ENCODE measurements around the gene PRRX2.
"Not testable (repeated sequence)": the region's sequence is repeated elsewhere in the genome, so short reads cannot be mapped to it uniquely, and the experiment has no call there.

The PRRX2 gene

DNA sequence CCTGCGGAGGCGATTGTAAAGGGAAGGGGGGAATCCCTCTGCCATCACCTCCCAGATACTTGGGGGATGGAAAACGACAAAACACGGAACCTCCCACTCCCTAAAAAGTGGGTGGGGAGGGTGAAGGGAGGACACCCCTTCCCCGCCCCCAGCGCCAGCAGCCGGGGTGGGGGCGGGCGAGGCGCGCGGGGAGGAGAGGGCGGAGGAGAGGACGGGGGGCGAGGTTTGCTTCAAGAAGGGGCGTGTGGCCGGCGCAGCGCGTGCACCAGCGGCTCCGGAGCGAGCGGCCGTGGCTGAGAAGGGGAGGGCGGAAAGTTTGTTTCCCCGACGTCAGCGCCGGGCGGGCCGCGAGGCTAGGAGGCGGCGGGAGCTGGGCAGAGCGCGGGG is at the start of gene PRRX2:
Gene PRRX2 (plus strand): TSS at position 259 of the 387 bp plus-strand sequence. CDS start 221 bp downstream, outside the sequence.
- peak; percentile 88 for DNase-seq

DNA sequence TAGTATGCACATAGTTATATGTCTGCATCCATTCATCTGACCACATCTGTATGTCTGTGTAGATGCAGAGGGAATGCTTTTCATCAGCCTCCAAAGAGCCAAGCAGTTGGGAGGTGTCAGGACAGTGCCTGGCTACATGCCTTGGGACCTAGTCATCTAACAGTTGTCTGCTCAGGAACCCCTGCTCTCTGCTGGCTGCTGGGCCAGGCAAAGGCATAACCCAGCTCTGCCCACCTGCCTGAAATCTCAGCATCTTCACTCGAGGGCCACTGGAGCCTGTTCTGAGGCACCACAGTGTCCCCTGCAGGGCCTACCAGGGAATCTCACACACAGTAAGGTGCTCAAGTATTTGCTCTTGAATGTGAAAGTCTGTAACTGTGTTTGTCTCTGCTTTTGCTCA is 48.3 kb upstream of the PRRX2 start:
- DNase-seq: peak; percentile 80

DNA sequence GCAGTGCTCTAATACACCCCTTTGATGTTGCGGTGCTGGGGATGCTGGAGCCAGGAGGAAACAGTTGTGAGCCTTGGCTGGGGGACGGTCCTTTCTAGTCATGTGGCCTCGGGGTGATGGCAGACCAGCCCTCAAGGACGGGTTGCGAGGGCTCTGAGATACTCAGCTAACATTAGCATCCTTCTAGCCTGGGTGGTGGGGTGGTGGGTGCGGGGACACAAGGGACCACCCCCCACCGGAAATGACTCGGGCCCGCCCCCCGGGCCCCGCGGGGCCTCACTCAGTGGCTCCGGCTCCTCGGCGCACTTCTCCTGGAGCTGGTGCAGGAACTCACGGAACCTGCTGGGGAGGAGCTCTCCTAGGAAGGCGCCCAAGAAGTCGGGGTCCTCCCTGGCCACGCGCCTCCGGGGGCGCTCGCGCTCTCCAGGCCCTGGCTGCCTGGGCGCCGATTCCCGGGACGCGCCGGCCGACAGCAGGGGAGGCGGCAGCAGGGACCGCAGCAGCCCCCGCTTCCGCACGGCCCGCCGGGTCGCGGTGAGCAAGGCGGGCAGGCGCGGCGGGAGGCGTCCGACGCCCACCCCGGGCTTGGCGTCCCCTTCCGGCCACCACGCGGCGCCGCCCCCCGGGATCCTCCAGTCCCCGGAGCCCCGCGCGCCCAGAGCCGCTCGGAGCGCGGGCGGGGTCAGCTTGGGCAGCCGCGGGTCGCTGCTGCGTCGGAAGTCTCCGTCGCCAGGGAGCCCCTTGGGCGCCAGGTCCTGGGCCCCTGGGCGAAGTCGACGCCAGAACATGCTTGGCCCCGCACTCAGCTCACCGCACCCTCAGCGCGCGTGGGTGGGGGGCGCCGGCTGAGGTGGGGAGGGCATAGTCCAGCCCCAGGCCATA is 45.4 kb upstream of the PRRX2 start:
- DNase-seq: peak; percentile 56

DNA sequence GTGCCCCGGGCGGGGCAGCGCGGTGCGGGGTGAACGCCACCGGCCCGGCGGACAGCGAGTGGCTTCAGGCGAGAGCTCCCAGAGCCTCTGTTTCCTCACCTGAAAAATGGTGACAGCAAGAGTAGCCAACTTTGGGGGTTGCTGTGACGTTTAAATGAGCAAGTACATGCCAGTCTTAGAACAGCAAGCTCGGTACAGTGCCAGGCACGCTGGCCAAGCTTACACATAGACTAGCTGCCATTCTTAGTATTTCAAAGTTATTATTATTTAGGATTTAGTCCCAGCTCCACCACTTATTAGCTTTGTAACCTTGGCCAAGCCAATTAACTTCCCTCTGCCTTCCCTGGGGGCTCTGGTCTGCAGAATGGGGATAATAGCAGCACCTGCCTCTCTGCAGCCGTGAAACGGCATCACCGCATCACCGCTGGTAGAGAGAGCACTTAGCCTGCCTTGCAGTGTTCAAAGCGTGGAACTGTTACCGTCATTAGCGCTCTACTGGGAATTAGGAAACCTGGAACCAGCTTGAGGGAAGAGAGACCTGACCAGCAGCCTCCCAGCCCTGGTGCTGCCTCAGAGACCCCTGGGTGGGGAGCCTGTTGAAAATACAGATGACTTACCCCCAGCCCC is 44.7 kb upstream of the PRRX2 start, which contains the start of gene C9orf50:
Gene C9orf50 (minus strand): TSS at position 433 of the 627 bp plus-strand sequence. CDS start 527 bp downstream, outside the sequence.
- no peak for DNase-seq

DNA sequence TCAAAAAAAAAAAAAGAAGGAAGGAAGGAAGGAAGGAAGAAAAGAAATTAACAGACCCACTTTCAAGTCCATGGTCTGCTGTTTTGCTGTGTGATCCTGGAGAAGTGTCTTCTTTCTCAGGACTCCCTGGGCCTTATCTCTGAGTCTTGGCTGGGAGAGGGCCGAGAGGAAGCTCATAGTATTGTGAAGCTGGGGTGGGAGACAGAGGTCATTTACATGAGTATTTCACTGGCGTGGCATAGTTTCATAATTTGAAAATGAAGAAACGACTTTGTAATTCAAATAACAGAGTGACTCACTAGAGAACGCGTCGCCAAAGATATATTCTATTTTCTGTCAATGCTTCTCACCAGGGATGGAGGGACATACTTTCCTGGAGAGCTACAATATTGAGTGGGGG is 42.1 kb upstream of the PRRX2 start:
- peak; percentile 73 for DNase-seq

DNA sequence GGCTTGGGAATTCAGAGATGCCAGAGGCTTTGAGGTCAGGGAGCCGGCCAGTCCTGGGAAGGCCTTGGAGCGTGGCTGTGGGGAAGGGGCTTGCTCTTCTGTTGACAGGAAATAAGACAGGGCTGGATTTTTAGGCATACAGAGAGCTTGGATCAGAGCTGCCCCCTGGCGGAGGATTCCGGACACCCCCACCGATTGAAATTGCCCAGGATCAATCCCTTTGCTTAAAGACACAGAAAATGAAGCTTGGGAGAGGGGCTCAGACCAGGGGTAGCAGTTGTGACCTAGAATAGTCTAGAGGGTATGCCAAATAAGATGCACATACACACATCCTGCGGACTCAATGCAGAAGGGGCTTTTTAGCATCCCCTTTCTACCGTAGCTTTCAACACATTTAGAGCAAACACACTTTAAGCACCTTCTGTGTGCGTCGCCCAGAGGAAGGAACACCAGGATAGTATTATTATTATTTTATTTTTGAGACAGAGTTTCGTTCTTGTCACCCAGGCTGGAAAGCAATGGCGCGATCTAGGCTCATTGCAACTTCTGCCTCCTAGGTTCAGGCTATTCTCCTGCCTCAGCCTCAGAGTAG is 41.2 kb upstream of the PRRX2 start:
- peak; percentile 56 for DNase-seq

DNA sequence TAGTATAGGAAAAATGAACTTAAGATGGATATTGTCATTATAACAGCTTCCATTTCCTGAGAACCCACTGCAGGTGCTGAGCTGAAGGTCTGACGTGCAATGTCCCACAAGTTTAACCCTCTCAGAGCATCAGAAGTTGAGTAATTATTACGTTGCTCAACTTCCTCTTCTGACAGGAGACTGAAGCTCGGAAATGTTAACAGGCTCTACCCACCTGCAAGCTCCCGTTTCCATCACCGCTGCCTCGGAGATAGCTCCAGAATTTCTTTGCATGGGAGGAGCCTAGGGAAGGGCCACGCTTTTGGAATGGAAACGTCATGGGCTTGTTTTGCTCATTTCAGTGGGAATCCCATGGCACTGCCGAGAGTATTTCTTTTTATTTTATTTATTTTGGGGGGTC is 40.5 kb upstream of the PRRX2 start:
- peak; percentile 18 for DNase-seq

DNA sequence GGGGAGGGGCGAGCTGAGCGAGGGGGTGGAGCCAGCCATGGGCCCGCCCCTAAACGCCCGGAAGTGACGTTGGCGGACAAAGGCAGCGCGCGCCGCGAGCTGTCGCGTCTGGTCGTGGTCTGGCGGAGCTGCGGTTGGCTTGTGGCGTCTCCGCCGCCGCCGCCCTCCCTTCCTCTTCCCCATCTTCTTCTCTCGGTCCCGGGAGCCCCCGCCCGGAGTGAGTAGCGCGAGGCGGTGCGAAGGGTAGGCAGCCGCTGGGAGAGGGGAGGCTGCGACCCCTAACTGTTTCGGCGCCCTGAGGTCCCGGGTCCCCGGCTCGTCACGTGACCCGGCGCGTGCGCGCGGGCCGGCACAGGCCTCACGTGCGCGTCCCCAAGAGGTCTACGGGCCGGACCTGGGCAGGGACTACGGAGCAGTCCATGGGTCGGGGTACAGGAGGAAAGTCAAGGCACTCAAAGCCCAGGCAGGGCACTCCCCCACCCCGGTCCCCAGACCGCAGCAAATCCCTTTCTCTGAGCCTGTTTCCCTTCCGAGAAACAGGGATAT is 39.3 kb upstream of the PRRX2 start, which contains the start of gene NTMT1:
Gene NTMT1 (plus strand): TSS at position 85 of the 546 bp plus-strand sequence. CDS start 6,541 bp downstream, outside the sequence.
- DNase-seq: peak; percentile 85

DNA sequence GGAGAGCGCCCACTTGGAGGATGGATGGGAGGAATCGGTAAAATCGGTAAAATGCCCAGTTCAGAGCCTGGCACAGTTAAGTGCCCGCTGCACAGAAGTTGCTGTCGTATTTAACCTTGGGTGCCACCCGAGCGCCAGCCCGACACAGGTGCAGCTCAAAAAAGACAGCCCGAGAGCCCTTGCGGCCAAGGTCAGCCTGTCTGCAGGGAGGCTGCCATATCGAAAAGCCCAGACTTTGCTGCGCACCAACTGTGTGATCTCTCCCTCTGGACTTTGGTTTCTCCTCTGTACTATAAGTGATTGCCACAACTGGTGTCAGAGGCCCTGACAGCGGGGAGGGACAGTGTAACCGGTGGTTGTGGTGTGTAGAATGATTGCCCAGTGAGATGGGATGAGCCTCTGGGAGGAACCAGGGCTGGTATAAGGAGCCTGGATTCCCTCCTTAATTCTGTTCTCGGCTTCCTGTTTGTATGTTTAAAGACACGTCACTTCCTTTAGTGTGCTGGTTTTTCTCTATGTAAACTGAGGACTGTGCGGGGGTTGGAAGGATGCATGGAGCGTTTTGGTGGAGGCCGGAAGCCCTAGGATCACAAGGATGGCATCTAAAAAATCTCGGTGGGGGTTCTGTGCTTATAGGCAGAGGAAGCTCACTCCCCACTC is 38.7 kb upstream of the PRRX2 start:
- DNase-seq: peak; percentile 93

DNA sequence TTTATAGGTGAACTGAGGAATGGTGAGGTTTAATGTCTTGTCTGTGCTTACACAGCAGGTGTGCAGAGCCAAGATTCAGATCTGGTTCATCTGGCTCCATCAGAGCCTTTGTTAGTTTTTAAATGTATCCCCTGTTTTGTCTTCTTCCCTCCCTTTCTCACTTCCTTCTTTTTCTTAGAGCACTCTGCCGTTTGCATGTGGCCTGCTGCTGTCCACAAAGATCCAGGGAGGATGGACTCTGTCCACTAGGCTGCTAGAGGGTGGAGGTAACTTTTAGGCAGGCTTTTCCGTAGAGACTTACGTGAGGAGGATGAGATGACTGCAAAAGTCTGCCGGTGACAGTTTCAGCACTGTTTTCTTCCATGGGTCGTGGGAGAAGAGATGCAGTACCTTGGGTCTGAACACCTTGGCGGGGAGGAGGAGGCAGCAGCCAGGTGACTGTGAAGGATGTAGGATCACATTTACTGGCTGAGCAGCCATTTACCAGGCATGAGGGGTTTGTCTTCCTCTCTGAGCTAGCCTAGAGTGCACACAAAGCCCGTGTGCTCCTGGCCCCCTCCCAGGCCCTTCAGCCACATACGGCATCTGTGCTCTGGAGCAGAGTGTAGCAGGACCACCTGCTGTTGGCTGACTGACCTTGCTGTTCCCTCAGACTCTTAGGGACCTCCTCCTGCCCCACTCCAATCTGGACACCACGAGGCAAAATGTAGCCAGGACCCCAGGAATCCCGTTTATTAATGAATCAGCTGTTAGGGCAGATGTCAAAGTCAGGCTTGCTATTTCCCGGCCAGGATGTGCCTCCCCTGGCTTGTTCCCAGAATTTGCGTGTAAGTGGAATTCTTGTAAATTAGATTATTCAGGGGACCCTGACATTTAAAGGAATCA is 37.6 kb upstream of the PRRX2 start:
- peak; percentile 58 for DNase-seq

DNA sequence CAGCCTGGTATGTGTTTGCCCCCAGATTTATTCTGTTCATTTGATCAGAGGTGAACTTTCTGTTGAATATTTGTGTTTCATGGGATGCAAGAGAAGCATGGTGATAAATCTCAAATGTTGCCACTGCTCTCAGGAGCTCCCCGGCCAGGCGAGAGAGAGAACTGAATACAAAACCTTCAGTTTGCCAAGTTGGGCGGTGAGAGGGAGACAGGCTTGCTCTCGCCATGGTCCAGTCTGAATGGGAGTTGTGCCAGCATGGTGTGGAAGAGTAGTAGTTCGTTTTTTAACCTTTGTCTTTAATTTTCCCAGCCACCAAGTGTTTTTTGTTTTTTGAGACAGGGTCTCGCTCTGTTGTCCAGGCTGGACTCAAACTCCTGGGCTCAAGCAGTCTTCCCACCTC is 36.7 kb upstream of the PRRX2 start:
- no peak for DNase-seq

DNA sequence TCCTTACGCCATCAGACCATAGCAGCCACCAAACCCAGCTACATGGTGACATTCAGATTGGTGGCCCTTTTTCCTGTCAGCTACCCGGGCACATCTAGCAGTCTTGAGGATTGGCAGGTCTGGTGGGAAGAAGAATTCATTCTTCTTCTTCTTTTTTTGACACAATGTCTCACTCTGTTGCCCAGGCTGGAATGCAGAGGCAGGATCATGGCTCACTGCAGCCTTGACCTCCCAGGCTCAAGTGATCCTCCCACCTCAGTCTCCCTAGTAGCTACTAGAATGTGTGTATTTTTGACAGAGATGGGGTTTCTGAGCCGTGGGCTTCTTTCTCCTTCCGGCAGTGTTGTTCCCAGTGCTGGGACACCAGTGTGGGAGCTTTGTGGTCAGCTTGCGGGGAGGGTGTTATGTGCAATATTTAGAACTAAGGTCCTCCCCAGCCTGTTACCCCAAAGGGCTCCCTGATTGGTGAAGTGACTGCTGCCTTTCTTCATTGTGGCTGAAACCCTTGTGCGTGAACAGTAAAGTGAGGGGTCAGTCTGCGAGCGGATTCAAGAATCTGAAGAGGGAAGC is 36.1 kb upstream of the PRRX2 start:
- DNase-seq: no peak

DNA sequence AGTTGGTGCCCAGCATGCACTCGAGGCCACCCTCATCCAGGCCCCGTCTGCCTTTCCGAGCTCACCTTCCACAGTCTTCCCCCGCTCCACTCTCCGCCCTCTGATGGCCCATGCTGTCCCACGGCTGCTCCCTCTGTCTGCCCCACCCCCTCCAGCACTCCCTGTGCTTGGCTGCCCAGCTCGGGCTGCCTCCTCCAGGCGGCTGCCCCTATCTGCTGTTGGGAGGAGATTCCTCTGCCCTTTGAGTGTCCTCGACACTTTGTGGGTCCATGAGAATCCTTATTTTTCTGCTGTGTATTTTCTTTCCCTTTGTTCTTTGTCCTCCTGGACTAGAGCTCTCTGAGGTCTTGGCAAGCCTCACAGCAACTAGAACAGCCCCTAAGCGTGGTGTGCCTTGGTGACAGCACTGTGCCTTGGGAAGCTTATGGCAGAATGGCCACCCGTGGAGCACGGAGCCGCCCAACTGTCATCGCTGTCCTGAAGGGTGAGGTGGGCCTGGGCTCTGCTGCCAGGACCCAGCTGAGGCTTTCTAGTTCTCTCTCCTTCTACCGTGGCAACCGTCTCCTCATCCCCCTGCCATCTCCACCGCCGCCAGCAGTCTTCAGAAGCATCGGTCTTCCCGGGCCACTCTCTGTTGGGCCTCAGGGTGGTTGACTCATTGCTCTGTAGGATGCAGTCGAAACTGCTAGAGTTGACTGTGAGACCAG is 34.3 kb upstream of the PRRX2 start:
- DNase-seq: peak; percentile 32

DNA sequence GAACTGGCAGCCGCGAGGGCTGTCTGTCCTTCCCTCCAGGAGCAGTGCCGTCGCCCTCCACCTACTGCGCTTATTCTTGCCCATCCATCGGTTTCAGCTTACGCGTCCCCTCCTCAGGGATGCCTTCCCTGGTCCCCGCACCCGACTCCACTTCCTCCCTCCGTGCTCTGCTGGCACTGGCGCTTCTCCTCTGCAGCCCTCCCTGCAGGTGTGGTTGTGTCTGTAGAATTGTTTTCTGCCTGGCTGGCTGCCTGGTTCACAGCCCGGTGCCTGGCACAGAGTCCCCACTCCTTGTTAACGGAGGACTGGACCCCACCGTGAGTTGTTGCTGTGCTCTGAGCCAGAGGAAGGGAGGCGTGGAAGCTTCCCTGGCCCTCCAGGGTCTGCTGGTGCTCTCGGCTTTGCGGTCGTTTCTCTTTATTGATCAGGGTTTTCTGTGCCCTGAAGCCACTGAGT is 33.7 kb upstream of the PRRX2 start:
- no peak for DNase-seq

DNA sequence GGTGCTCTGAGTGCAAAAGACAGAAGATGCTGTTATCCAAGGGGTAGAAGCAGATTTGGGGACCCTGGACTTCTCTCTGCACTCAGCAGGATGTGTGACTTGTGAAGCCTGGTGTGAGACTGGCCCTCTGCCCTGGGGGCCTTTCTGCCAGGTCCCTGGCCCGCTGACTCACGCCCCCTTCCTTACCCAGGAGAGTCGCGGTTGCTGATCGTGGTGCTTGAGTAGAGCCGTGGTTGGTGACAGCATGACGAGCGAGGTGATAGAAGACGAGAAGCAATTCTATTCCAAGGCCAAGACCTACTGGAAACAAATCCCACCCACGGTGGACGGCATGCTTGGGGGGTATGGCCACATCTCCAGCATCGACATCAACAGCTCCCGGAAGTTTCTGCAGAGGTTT is 33.0 kb upstream of the PRRX2 start:
- DNase-seq: peak; percentile 28

DNA sequence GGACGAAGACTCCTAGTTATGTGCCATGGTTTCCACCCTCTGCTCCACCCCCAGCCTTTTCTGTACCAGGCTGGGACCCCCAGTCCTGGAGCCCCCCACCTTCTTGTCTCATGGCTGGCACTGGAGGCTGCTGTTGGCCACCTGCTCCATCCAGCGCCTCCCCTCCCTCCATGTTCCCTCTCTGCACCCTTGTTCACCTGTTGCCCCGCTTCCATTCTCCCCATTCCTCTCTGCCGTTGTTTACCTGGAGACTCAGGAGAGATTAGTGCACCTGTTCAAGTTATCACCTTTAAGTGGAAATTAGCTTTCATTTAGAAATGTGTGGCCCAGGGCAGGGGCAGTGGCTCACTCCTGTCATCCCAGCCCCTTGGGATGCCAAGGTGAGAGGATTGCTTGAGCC is 32.2 kb upstream of the PRRX2 start:
- DNase-seq: no peak

DNA sequence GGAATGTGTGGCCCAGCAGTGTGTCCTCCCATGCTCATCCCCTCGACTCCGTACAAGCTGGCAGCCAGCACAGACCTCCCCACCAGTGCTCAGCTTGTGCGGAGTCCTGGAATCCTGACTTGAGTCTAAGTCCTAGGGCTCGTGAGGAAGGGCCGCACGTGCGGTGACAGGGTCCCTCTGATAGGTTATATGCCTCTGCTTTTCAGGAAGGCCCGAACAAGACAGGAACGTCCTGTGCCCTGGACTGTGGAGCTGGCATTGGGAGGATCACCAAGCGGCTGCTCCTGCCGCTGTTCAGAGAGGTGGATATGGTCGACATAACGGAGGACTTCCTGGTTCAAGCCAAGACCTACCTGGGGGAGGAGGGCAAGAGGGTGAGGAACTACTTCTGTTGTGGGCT is 31.6 kb upstream of the PRRX2 start:
- no peak for DNase-seq

DNA sequence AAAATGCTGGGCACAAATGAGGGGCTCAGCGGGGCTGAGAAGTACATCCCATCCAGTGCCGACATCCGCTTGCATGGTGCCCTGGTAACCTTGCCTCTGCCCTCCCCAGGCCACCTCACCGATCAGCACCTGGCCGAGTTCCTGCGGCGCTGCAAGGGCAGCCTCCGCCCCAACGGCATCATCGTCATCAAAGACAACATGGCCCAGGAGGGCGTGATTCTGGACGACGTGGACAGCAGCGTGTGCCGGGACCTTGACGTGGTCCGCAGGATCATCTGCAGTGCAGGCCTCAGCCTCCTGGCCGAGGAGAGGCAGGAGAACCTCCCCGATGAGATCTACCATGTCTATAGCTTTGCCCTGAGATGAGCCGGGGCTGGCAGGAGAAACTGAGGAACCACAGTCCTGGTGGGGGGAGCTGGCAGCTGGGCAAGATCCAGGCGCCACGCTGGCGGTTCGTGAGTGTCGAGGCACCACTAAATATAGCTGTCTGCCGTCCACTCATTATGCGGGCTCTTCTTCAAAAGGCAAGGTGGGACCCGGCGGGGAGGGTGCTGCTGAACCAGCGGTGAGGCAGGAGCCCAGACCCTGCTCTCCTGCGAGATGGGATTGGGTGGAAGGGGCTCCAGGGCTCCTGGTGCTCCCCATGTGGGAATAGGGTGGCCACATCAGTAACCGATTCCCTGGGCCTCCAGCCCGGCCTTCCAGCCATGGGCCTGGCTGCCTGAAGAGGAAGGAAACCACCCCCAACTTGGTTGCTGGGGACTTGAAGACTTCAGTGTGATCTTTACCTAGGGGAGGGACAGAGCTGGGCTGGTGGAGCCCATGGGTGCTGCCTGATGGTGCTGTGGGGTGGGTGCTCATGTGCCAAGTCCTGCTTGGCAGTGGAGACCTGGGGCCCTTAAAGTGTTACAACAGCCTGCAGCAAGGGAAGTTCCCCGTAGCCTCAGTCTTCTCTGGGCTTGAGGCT is 30.1 kb upstream of the PRRX2 start:
- no peak for DNase-seq

DNA sequence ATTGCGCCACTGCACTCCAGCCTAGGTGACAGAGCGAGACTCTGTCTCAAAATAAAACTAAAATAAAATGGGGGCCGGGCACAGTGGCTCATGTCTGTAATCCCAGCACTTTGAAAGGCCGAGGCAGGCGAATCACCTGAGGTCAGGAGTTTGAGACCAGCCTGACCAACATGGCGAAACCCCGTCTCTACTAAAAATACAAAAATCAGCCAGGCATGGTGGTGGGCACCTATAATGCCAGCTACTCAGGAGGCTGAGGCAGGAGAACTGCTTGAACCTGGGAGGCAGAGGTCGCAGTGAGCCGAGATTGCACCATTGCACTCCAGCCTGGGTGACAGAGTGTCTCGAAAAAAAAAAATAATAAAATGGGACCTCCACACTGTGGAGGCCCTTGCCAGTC is 29.1 kb upstream of the PRRX2 start:
- DNase-seq: not testable (repeated sequence)

Data from fibroblast of skin of right quadriceps (primary cell).